GM12892 (cell line): ENCODE measurements around the gene PARD3.

ENCODE experiments used
- DNase-seq: peaks from one replicate; pipeline ENCODE4 v3.0.0; 2011; ENCODE audit not compliant: insufficient read length
- FAIRE-seq: peaks from 2 replicates; lab custom pipeline; 2011; peaks lifted over from hg19 to GRCh38; lab: Jason Lieb, UNC
- POLR2A ChIP-seq: IDR thresholded peaks from 2 replicates; pipeline ENCODE4 v1.6.1; 2011; ENCODE audit warnings: low read depth, low read length, control low read depth
- POLR2AphosphoS5 ChIP-seq: IDR thresholded peaks from 2 replicates; pipeline ENCODE4 v1.6.1; 2011; ENCODE audit warnings: low read depth, low read length, control low read depth
- TAF1 ChIP-seq: IDR thresholded peaks from 2 replicates; pipeline ENCODE4 v1.6.1; 2011; ENCODE audit warnings: low read depth, mild to moderate bottlenecking, control low read depth, low read length, borderline replicate concordance

Gene PARD3

GRCh38 chr10:34156781-34157425 is 658.2 kb downstream of the PARD3 start:
- no peak for TF ChIP-seq TAF1
- TF ChIP-seq POLR2AphosphoS5 = no peak
- no peak for TF ChIP-seq POLR2A
- no peak for FAIRE-seq
- DNase-seq = no peak

DNA sequence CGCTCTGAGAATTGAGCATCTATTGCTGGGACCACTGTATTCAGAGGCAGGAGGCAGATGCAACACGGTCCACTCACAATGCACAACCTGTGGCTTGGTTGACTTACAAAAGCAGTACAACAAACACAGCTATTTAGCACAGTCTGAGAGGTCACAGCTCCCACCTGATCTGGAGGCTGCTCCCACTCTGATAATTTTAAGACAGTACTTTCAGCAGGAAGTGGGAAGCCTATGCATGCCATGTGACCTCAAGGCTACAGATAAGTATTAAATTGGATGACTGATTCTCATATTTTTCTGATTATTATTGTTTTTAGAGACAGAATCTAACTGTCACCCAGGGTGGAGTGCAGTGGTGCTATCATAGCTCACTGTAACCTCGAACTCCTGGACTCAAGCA is 659.3 kb downstream of the PARD3 start:
- FAIRE-seq (no peak), DNase-seq (no peak)
- TF ChIP-seq POLR2AphosphoS5 (no peak), TAF1 (no peak), POLR2A (no peak)

GRCh38 chr10:34154383-34154900 is 660.7 kb downstream of the PARD3 start:
- no peak for DNase-seq
- TF ChIP-seq POLR2AphosphoS5 = no peak
- no peak for TF ChIP-seq TAF1
- no peak for TF ChIP-seq POLR2A
- no peak for FAIRE-seq

DNA sequence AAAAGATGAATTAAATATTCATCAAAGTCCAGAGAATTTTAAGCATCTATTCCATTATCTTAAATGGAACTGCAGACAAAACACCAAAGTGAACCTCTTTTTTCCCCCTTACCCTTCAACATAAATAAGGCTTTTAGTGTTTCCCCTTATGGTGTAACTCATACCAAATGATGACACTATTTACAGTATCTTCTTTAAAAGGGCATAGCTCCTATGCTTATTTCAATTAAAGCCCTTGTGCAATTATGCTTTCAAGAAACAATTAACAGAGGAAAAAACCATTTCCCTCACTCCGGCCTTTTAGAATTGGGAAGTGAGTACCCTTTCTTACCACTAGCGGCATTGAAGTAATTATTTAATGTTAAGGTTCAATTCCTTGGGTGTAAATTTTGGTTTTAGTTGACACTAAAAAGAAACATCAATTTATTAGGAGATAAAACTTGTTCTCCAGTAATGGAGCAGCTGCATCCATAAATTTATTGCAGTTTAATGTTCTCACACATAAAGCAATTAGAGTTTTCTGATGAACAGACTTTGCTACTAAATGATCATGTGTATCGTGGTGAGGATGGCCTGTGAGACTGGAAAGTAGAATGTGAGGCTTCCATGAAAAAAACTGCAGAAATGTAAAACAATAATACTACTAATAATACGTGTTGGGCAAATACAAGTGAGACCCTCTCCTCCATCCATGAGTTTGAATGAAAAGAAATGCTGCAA is 661.3 kb downstream of the PARD3 start:
- FAIRE-seq (no peak), DNase-seq (no peak)
- no peak for TF ChIP-seq POLR2AphosphoS5
- no peak for TF ChIP-seq TAF1
- no peak for TF ChIP-seq POLR2A

DNA sequence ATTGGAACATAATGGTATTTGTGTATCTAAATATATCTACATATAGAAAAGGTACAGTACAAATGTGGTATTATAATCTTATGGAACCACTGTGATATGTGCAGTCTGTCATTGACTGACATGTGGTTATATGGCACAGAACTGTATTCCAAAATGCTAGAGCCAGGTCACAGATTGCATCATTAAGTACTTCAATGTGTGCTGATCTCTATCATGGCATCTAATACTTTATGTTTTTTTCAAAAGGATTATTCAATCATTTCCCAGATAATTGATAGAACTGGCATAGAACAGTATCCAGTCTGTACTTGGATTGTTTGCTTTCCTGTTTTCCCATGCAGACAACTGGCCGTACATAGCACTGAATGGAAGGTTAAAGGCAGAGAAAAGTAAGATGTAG is 662.7 kb downstream of the PARD3 start:
- FAIRE-seq = no peak
- TF ChIP-seq POLR2AphosphoS5 = no peak
- TF ChIP-seq POLR2A = no peak
- TF ChIP-seq TAF1 = no peak

DNA sequence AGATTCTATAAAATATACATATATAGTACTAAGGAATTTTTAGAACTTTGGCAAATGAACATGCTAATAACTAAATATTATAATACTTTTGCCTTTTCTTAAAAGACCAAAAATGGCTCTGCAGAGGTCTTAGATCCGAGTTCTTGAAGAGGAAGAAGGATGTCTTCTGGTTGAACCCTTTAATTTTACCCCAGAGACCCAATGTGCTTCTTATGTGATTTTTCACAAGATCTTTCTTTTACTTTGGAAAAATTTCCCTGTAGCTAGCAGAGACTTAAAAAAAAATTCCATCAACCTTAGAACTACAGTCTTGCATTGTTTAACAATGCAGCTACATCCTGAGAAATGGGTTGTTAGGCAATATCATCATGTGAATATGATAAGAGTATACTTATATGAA is 663.2 kb downstream of the PARD3 start:
- no peak for TF ChIP-seq POLR2AphosphoS5
- no peak for TF ChIP-seq TAF1
- TF ChIP-seq POLR2A = no peak
- FAIRE-seq = no peak
- DNase-seq = no peak

More for the DNA sequence above, 662.7 kb downstream of the PARD3 start:
- DNase-seq = no peak

DNA sequence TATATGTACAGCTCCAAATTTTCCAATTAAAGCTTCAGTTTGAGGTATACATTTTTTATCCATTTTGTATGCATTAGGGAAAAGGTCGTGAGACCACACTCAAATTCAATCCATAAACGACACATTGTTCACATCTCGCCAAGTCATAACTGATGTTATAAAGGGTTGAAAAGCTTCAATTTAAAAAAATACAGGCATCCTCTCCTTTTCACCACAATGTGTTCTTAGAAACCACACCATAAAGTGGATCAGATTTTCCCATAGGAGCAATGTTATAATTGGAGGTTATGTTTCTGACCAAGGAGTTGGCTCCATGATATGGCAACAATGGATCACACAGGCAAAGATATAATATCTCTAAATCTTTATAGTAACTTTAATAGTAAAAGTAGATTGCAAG is 663.6 kb downstream of the PARD3 start:
- DNase-seq = no peak
- TF ChIP-seq POLR2A = no peak
- no peak for FAIRE-seq

DNA sequence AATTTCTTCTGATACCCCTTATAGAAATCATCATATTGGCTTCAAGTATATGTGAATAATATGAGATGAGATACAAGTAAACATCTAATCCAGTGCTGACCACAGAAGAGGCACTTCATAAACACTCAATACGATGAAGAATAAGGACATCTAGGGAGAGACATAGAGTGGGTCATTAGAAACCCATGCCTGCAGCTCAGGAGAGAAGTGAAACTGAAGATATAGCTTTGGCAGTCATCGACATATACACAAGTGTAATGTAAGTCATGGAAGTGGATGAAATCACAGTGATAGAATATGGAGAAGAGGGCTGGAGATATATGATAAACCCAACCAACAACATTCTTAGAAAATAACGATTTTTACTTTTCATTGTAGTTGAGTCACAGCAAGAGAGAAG is 665.0 kb downstream of the PARD3 start:
- DNase-seq (no peak), FAIRE-seq (no peak)
- TF ChIP-seq POLR2A (no peak), POLR2AphosphoS5 (no peak), TAF1 (no peak)

GRCh38 chr10:34148305-34148657 is 666.8 kb downstream of the PARD3 start:
- DNase-seq = no peak
- no peak for FAIRE-seq
- no peak for TF ChIP-seq TAF1
- no peak for TF ChIP-seq POLR2A
- TF ChIP-seq POLR2AphosphoS5 = no peak

GRCh38 chr10:34147641-34148304 is 667.3 kb downstream of the PARD3 start:
- FAIRE-seq = no peak
- TF ChIP-seq POLR2A = no peak
- TF ChIP-seq TAF1 = no peak
- TF ChIP-seq POLR2AphosphoS5 = no peak

GRCh38 chr10:34145715-34146114 is 669.4 kb downstream of the PARD3 start:
- FAIRE-seq = no peak
- DNase-seq = no peak
- no peak for TF ChIP-seq POLR2AphosphoS5
- TF ChIP-seq TAF1 = no peak
- no peak for TF ChIP-seq POLR2A

More at GRCh38 chr10:34147641-34148304, 667.3 kb downstream of the PARD3 start:
- no peak for DNase-seq

DNA sequence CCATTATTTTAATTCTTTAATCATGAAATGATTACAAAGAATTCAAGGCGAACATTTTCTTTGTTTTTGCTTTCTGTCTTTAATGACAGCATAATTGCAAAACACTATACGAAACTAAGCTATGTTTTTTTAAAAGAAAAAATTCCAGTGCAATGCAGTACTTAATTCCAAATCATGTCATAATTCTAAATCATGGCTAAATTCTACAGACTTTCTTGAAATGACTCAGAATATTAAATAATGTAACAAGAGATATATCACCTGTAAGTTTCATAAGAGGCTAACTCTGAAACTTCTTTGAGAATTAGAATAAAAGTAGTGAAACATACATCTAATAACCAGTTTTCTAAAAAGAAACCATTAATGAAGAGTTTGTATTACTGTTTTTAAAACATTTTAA is 671.6 kb downstream of the PARD3 start:
- no peak for FAIRE-seq
- TF ChIP-seq POLR2A = no peak
- TF ChIP-seq TAF1 = no peak
- TF ChIP-seq POLR2AphosphoS5 = no peak
- DNase-seq = no peak
